ENCODE measurements around the gene EDRF1.

DNA sequence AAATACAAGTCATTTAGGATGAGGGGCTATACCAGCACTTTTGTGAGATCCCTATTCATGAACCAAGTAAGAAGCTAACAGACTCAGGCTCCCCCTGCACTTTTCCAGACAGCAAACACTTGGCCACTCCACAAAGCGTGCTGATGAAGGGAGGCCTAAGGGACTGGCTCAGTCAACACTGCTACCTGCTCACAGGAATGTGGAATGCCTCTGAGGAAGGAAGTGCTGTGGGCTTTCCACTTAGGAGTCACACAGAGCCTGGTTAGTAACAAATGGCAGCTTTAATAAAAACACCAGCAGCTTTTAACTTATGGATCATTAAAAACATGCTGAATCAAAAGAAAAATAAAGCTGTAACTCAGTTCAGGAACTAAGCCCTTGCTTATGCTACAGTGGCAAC is 88.5 kb downstream of the EDRF1 start:
- TF ChIP-seq POLR2A (IDR thresholded peaks at IDR 0.05): no peak
- TF ChIP-seq, protein P1, sequence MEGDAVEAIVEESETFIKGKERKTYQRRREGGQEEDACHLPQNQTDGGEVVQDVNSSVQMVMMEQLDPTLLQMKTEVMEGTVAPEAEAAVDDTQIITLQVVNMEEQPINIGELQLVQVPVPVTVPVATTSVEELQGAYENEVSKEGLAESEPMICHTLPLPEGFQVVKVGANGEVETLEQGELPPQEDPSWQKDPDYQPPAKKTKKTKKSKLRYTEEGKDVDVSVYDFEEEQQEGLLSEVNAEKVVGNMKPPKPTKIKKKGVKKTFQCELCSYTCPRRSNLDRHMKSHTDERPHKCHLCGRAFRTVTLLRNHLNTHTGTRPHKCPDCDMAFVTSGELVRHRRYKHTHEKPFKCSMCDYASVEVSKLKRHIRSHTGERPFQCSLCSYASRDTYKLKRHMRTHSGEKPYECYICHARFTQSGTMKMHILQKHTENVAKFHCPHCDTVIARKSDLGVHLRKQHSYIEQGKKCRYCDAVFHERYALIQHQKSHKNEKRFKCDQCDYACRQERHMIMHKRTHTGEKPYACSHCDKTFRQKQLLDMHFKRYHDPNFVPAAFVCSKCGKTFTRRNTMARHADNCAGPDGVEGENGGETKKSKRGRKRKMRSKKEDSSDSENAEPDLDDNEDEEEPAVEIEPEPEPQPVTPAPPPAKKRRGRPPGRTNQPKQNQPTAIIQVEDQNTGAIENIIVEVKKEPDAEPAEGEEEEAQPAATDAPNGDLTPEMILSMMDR (IDR thresholded peaks at IDR 0.05): no peak
